Fibroblast of the aortic adventitia (primary cell): ENCODE results near the gene PI4KA. TPM values are rescaled to one million over a fixed set of nuclear protein-coding genes. Genes with fewer than 3 reads are reported as not detected.
A peak's percentile ranks its signal among the peaks of the same experiment; 100 is the strongest.

ENCODE experiments used
- DNase-seq: peaks from one replicate; pipeline ENCODE4 v3.0.0-alpha.2; 2010; ENCODE audit warnings: low read depth
- H3K4me3 ChIP-seq: 2 replicates; pipeline ENCODE4 v1.5.1; 2011; ENCODE audit warnings: low read depth, mild to moderate bottlenecking, control low read depth, low read length, moderate library complexity
- CTCF ChIP-seq: IDR thresholded peaks from 2 replicates; pipeline ENCODE4 v1.5.1; 2011; ENCODE audit warnings: mild to moderate bottlenecking, low read length, control low read depth, inconsistent platforms; ENCODE audit not compliant: insufficient read depth
- total RNA-seq: library from RNA; depleted of rRNA; stranded (reverse); fragments of >200 nt; gene quantifications from 2 replicates; pipeline ENCODE4 v1.2.3, GENCODE V29; 2012; ENCODE audit warnings: low replicate concordance

Gene PI4KA
- total RNA-seq, 1 donor: 49.9 TPM

- DNase-seq: no peak
- H3K4me3 ChIP-seq: no peak overlapping the region
- no peak for TF ChIP-seq CTCF
Measured at GRCh38 chr22:20765938-20766337, 92.7 kb downstream of the PI4KA start.

GRCh38 chr22:20764729-20765128 is 93.9 kb downstream of the PI4KA start:
- H3K4me3 ChIP-seq: no peak overlapping the region
- no peak for DNase-seq
- no peak for TF ChIP-seq CTCF

GRCh38 chr22:20764471-20764720 is 94.2 kb downstream of the PI4KA start:
- no peak for TF ChIP-seq CTCF
- no peak overlapping the region for H3K4me3 ChIP-seq
- DNase-seq: no peak

GRCh38 chr22:20763630-20764470 is 94.8 kb downstream of the PI4KA start:
- TF ChIP-seq CTCF: no peak
- no peak overlapping the region for H3K4me3 ChIP-seq
- no peak for DNase-seq

GRCh38 chr22:20762233-20762796 is 96.3 kb downstream of the PI4KA start:
- no peak for TF ChIP-seq CTCF
- no peak overlapping the region for H3K4me3 ChIP-seq
- DNase-seq: no peak

GRCh38 chr22:20761536-20761935 is 97.1 kb downstream of the PI4KA start:
- H3K4me3 ChIP-seq: no peak overlapping the region
- peak; percentile 25 for DNase-seq
- TF ChIP-seq CTCF: no peak

- DNase-seq: no peak
- TF ChIP-seq CTCF: no peak
- H3K4me3 ChIP-seq: no peak overlapping the region
Measured at GRCh38 chr22:20760084-20760483, 98.5 kb downstream of the PI4KA start.
